Vagina (tissue), 2 donors: Measurements from ENCODE around the gene HIGD2A.

Experiments
- CTCF ChIP-seq, 3 experiments: fragments of 450-650 bp in 2 of 3; fragments of 200-600 bp in 1 of 3; sonication (generic) in 1 of 3; IDR thresholded peaks; one replicate each; pipeline ENCODE4 v1.5.1; 2017 to 2019; ENCODE audit warnings: antibody characterized with exemption in 3 of 3, mild to moderate bottlenecking in 2 of 3, moderate library complexity in 2 of 3
- POLR2A ChIP-seq, 2 donors: fragments of 450-650 bp; IDR thresholded peaks; one replicate each; pipeline ENCODE4 v1.6.1; 2017; ENCODE audit warnings: antibody characterized with exemption in 2 of 2, mild to moderate bottlenecking in 2 of 2, moderate library complexity in 2 of 2
- POLR2AphosphoS5 ChIP-seq, 2 donors: sonication (generic); formaldehyde crosslinking; IDR thresholded peaks; one replicate each; pipeline ENCODE4 v1.9.0; 2017; ENCODE audit warnings: antibody characterized with exemption in 2 of 2, mild to moderate bottlenecking in 2 of 2, low read depth in 1 of 2; ENCODE audit not compliant: insufficient read depth in 1 of 2

GRCh38 chr5:176401281-176402205 is 13.0 kb downstream of the HIGD2A start:
- no peak for TF ChIP-seq CTCF (IDR thresholded peaks at IDR 0.05)
- no peak for TF ChIP-seq POLR2A (IDR thresholded peaks at IDR 0.05)
- TF ChIP-seq POLR2AphosphoS5 (IDR thresholded peaks at IDR 0.05; ENCODE audit: insufficient read depth in 1 of 2, low read depth in 1 of 2): no peak
